ENCODE data around the gene ISCU.
"Not testable (repeated sequence)": the region's sequence is repeated elsewhere in the genome, so short reads cannot be mapped to it uniquely, and the experiment has no call there.

GRCh38 chr12:108590463-108590862 is 28.1 kb downstream of the ISCU start:
- not testable (repeated sequence) for TF ChIP-seq CTCF (conservative IDR thresholded peaks at IDR 0.05 in 1 of 2, IDR thresholded peaks at IDR 0.05 in 1 of 2; ENCODE audit: low read depth in 1 of 2, low read length in 2 of 2); EZH2 (IDR thresholded peaks at IDR 0.05; ENCODE audit: low read length, missing control alignments)

Data from fibroblast of lung (primary cell).